Adrenal gland (tissue), 5 donors: ENCODE results near the gene BZW2.

Source experiments
- CTCF ChIP-seq, 6 experiments: fragments of 450-650 bp in 4 of 6; fragments of 200-600 bp in 2 of 6; sonication (generic) in 1 of 6; IDR thresholded peaks; 1 replicate in 5 of 6; 2 replicates in 1 of 6; pipeline versions ENCODE4 v1.5.1 to v1.8.0; 2016 to 2021; ENCODE audit warnings: antibody characterized with exemption in 6 of 6, mild to moderate bottlenecking in 2 of 6, moderate library complexity in 1 of 6
- POLR2A ChIP-seq, 2 donors: fragments of 450-650 bp; IDR thresholded peaks; one replicate each; pipeline ENCODE4 v1.6.1; 2017; ENCODE audit warnings: antibody characterized with exemption in 2 of 2, mild to moderate bottlenecking in 2 of 2, moderate library complexity in 1 of 2
- donor health status: DM: no; HTN: no; CAD: no.

DNA sequence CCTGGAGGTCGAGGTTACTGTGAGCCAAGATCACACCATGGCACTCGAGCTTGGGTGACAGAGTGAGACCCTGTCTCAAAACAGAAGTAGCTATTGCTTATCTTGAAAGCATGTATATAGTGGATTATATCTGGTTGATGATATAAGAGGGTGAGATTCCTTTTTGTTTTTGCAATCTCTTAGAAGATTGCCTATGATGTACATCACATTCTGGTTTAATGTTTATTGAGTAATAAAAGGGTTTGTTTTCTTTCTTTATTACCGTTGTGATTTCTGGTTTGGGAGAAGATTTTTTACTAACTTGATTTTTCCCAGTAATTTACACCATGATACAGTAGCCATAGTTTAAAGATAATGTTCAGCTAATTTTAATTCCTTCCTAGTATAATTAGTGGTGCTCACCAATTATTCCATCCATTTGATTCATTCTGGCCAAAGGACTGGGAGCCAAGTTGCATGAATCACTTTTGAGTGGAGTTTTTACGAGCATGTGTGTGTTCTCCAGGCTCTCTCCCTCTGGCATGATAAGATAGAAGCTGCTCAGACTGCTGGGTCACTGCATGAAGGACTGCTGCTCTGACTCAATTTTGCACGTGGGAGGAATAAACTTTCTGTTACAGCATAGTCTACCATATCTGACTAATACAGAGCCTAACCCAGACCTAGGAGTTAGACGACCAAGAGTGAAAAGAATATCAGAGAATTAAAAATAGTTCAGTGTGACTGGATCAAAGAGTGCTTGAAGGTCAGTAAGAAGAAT is 94.1 kb downstream of the BZW2 start:
- TF ChIP-seq POLR2A (IDR thresholded peaks at IDR 0.05) (peak in 1 of 2 donors; percentile 59), CTCF (IDR thresholded peaks at IDR 0.05) (no peak)
